Lower leg skin (tissue), 3 donors: ENCODE results near the gene CYP26B1.

ENCODE experiments used
- CTCF ChIP-seq, 3 donors: fragments of 450-650 bp; IDR thresholded peaks; one replicate each; pipeline ENCODE4 v1.5.1; 2016; ENCODE audit warnings: antibody characterized with exemption in 3 of 3, mild to moderate bottlenecking in 3 of 3, moderate library complexity in 2 of 3
- POLR2A ChIP-seq, 2 donors: fragments of 450-650 bp; IDR thresholded peaks; one replicate each; pipeline ENCODE4 v1.6.1; 2016 to 2017; ENCODE audit warnings: antibody characterized with exemption in 2 of 2, mild to moderate bottlenecking in 1 of 2, moderate library complexity in 1 of 2

- no peak for TF ChIP-seq CTCF (IDR thresholded peaks at IDR 0.05)
- TF ChIP-seq POLR2A (IDR thresholded peaks at IDR 0.05) = no peak
Measured at GRCh38 chr2:72153026-72153791, 5.5 kb upstream of the CYP26B1 start.
